Stomach (tissue), 9 donors: Measurements from ENCODE around the gene PRSS22. TPM values are rescaled to one million over a fixed set of nuclear protein-coding genes. Genes with fewer than 3 reads are reported as not detected.

Source experiments
- DNase-seq, 2 donors: peaks; one replicate each; pipeline versions ENCODE4 v3.0.0 to v3.0.0-alpha.2; 2013 to 2019
- H3K27ac ChIP-seq, 5 donors: fragments of 200-600 bp in 4 of 5; sonication (generic) in 4 of 5; one replicate each; pipeline ENCODE4 v1.5.1; 2013 to 2019; ENCODE audit warnings: mild to moderate bottlenecking in 1 of 5, moderate library complexity in 1 of 5
- H3K27me3 ChIP-seq, 3 donors: fragments of 200-600 bp; sonication (generic); one replicate each; pipeline ENCODE4 v1.5.1; 2017 to 2019; ENCODE audit warnings: mixed run types in 1 of 3
- H3K36me3 ChIP-seq, 4 donors: fragments of 200-600 bp; sonication (generic); 1 replicate in 3 of 4; 2 replicates in 1 of 4; pipeline ENCODE4 v1.5.1; 2016 to 2019
- H3K4me1 ChIP-seq, 4 donors: fragments of 200-600 bp; sonication (generic); one replicate each; pipeline ENCODE4 v1.5.1; 2016 to 2019
- H3K4me3 ChIP-seq, 4 donors: fragments of 200-600 bp; sonication (generic) in 3 of 4; one replicate each; pipeline ENCODE4 v1.5.1; 2016 to 2019; ENCODE audit warnings: mild to moderate bottlenecking in 1 of 4
- H3K9me3 ChIP-seq, 4 donors: fragments of 200-600 bp; sonication (generic); one replicate each; pipeline ENCODE4 v1.5.1; 2016 to 2019
- EP300 ChIP-seq: sonication (generic); formaldehyde crosslinking; IDR thresholded peaks from one replicate; pipeline ENCODE4 v1.6.1; 2017; ENCODE audit warnings: antibody characterized with exemption
- POLR2A ChIP-seq, 4 donors: fragments of 450-650 bp; IDR thresholded peaks; one replicate each; pipeline ENCODE4 v1.6.1; 2016; ENCODE audit warnings: antibody characterized with exemption in 4 of 4, control low read depth in 2 of 4, mild to moderate bottlenecking in 1 of 4, moderate library complexity in 1 of 4
- POLR2AphosphoS5 ChIP-seq, 3 donors: sonication (generic); formaldehyde crosslinking; IDR thresholded peaks; one replicate each; pipeline ENCODE4 v1.6.1; 2016; ENCODE audit warnings: antibody characterized with exemption in 3 of 3
- WGBS, 5 donors: extraction: QIAGEN DNeasy Blood & Tissue Kit in 3 of 5; methylation state at CpG; one replicate each; pipeline versions ENCODE4 v1.1.5 to v1.1.7; 2013 to 2018; 5-methylcytosine and 5-hydroxymethylcytosine counted together
- intact Hi-C: fragments of 100-400 bp; cut with DNase I; formaldehyde crosslinking; loops from one replicate; pipeline ENCODE4 v1.15.1; 2023; ENCODE audit warnings: low total_unique reads
- polyA plus RNA-seq, 3 donors: library from polyadenylated mRNA; stranded (reverse); fragments of 200-250 nt; gene quantifications; one replicate each; pipeline ENCODE4 v1.2.3, GENCODE V29; 2013
- total RNA-seq, 5 donors: library from RNA; depleted of rRNA; stranded (reverse); fragments of >200 nt; gene quantifications; one replicate each; pipeline versions ENCODE4 v1.1.0 to v1.2.3, GENCODE V29; 2014 to 2016
- TF ChIP-seq, protein P1 (sequence below), 7 experiments: fragments of 450-650 bp in 4 of 7; fragments of 200-600 bp in 3 of 7; sonication (generic) in 3 of 7; IDR thresholded peaks; one replicate each; pipeline ENCODE4 v1.5.1; 2016 to 2019; ENCODE audit warnings: antibody characterized with exemption in 7 of 7, control low read depth in 2 of 7, mild to moderate bottlenecking in 1 of 7
- donor health status: healthy with polysubstance abuse.
- donor health status: Bipolar disorder and iron deficiency.
- donor health status: healthy.

The PRSS22 gene
- total and polyA plus RNA-seq, 8 donors, result 1.8 to 62.2 (median 10.3) TPM; not detected in 1

DNA sequence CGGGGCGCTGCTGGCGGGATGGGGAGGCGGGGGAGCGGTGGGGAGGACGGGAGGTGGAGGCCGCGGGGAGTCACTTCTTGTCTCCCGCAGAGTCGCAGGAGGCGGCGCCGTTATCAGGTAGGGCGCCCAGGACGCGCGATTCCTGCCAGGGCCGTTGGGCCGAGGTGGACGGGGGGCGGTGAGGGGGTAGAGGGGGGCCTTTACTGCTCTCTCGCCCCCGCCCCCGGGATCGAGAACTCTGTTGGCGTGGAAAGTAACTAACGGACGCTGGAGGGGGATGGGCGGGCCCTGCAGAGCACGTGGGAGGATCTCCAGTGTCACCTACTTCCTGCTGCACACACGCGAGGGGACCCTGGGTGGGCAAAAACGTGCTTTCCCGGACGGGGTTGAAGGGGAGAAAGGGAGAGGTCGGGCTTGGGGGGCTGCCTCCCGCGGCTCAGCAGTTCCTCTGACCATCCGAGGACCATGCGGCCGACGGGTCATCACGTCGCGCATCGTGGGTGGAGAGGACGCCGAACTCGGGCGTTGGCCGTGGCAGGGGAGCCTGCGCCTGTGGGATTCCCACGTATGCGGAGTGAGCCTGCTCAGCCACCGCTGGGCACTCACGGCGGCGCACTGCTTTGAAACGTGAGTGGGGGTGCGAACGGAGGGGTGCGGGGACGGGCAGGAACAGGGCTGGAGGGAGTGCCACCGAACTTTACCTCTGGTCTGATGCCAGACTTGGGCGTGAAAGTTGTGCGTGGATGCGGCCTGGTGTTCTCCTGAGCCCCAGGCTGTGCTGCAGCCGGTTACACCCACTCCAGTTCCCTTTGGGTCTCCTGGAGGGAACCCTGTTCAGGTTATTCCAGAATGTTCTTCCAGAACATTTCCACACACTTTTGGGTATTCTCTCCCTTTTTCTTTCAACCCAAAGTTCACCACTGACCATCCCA is 40.4 kb downstream of the PRSS22 start:
- H3K27ac ChIP-seq, result no peak overlapping the region
- no peak for DNase-seq
- H3K4me1 ChIP-seq, result no peaks in the 10 kb centered on the region
- H3K4me3 ChIP-seq, result peak overlapping the region in 1 of 4 donors; percentile 3
- no peaks in the 10 kb centered on the region for H3K36me3 ChIP-seq
- peaks cover 0 to 81% (median 3%) of the 10 kb centered on the region in 3 donors for H3K27me3 ChIP-seq
- WGBS, 5 donors, result 61 to 75% (median 72%) methylated on average over 48 to 68 of the region's 68 CpGs
- TF ChIP-seq, protein P1, sequence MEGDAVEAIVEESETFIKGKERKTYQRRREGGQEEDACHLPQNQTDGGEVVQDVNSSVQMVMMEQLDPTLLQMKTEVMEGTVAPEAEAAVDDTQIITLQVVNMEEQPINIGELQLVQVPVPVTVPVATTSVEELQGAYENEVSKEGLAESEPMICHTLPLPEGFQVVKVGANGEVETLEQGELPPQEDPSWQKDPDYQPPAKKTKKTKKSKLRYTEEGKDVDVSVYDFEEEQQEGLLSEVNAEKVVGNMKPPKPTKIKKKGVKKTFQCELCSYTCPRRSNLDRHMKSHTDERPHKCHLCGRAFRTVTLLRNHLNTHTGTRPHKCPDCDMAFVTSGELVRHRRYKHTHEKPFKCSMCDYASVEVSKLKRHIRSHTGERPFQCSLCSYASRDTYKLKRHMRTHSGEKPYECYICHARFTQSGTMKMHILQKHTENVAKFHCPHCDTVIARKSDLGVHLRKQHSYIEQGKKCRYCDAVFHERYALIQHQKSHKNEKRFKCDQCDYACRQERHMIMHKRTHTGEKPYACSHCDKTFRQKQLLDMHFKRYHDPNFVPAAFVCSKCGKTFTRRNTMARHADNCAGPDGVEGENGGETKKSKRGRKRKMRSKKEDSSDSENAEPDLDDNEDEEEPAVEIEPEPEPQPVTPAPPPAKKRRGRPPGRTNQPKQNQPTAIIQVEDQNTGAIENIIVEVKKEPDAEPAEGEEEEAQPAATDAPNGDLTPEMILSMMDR (IDR thresholded peaks at IDR 0.05), result no peak
- TF ChIP-seq EP300 (no peak), POLR2AphosphoS5 (IDR thresholded peaks at IDR 0.05) (no peak), POLR2A (IDR thresholded peaks at IDR 0.05) (no peak)
- no peaks in the 10 kb centered on the region for H3K9me3 ChIP-seq
- intact Hi-C loops, result no loop called here

DNA sequence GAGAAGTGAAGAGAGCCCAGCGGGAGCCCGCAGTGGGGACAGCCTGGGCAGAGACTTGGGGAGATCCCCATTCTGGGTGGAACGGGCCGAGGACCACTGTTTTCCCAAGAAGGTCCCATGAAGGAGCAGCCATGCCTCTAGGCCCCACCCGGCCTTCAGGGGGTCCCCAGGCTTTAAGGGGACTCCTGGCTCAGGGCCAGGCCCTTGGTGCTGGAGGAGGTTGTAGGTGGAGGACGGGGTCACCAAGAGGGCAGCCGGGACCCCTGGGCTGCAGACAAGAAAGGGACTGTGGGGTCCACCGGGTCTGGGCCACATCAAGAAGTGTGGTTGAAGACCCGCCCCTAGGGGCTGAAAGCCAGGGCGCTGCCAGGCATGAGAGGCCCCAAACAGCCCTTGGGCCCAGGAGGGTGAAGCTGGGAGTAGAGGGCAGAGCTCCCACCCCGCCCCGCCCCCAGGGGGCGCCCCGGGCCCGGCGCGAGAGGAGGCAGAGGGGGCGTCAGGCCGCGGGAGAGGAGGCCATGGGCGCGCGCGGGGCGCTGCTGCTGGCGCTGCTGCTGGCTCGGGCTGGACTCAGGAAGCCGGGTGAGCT is 41.1 kb downstream of the PRSS22 start, which contains the start of gene PRSS21:
TSS of gene PRSS21 (plus strand) at position 487 of the 589 bp plus-strand sequence. CDS start at position 519, 32 bp downstream.
- Histone ChIP-seq H3K9me3 (no peaks in the 10 kb centered on the region), H3K36me3 (no peaks in the 10 kb centered on the region), H3K27me3 (peaks cover 0 to 83% (median 3%) of the 10 kb centered on the region in 3 donors), H3K4me1 (peaks cover 0 to 2% (median 0%) of the 10 kb centered on the region in 4 donors), H3K27ac (no peak within 1 kb of the TSS), H3K4me3 (peak within 1 kb of the TSS in 1 of 4 donors; percentile 3)
- TF ChIP-seq, protein P1 (IDR thresholded peaks at IDR 0.05), result peak in 1 of 7 experiments; percentile 26
- no peak for TF ChIP-seq POLR2AphosphoS5 (IDR thresholded peaks at IDR 0.05)
- no peak for DNase-seq
- intact Hi-C loops, result no loop called here
- WGBS, 5 donors, result 62 to 88% (median 68%) methylated on average over 10 to 28 of the region's 28 CpGs

DNA sequence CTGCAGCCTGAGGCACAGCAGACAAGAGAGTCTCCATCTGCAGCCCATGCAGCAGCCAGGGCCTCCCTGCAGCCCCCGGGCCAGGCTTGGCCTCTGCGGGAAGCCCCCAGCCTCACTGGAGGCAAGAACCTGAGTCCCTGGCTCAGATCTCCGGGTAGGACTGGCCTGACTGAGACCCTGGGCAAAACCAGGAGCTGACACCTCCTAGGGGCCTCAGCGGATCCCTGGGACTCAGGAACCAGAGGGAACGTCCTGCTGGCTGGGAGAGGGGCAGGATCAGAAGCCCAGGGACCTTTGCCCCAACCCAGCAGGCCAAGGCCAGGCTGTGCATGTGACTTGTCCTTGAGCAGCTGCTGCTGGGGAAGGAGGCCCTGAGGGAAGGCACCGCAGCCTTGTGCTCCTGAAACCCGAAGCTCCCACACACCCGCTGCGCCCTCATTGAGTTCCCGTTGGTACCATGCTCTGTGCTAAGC is 42.6 kb downstream of the PRSS22 start:
- Histone ChIP-seq H3K4me3 (no peak overlapping the region), H3K4me1 (peaks cover 0 to 7% (median 0%) of the 10 kb centered on the region in 4 donors), H3K36me3 (no peaks in the 10 kb centered on the region), H3K27ac (no peak overlapping the region), H3K27me3 (peaks cover 0 to 81% (median 3%) of the 10 kb centered on the region in 3 donors), H3K9me3 (no peaks in the 10 kb centered on the region)
- TF ChIP-seq, protein P1 (IDR thresholded peaks at IDR 0.05), result no peak
- TF ChIP-seq EP300 (no peak), POLR2AphosphoS5 (IDR thresholded peaks at IDR 0.05) (no peak), POLR2A (IDR thresholded peaks at IDR 0.05) (no peak)
- intact Hi-C loops, result no loop called here
- DNase-seq, result no peak
- 78 to 89% (median 87%) methylated on average over 7 to 10 of the region's 10 CpGs for WGBS, 5 donors

DNA sequence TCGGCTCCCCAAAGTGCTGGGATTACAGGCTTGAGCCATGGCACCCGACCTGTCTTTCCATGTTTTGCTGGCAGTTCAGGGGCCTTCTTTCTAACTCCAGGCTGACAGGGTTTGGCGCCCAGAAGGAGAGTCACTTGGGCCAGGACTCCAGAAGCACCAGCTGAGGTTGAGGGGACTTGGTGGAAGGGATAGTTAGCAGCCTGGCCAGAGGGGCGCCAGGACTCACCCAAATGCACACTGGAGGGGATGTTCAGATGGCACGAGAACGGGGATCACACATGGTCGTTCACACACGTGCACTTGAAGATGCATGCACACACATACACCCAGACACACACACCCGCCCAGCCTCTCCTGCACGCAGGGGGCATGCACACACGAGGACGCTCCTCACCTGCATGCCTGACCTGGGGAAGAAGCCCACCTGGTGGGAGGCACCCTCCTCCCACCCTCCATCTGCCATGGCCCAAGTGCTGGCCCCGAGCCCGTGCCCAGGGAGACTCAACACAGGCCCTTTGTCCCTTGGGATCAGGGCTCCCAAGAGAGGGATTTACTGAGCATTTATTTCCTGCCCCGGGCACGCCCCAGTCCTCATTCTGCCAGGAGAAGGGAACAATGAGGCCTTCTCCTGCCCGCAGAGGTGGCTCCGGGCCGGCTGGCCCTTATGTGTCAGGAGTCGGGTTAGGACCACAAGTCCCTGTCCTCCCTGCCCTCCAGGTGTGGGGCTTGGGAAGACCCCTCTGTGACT is 43.2 kb downstream of the PRSS22 start:
- Histone ChIP-seq H3K9me3 (no peaks in the 10 kb centered on the region), H3K4me1 (peaks cover 0 to 7% (median 0%) of the 10 kb centered on the region in 4 donors), H3K4me3 (no peak overlapping the region), H3K36me3 (no peaks in the 10 kb centered on the region), H3K27ac (no peak overlapping the region), H3K27me3 (peaks cover 0 to 81% (median 0%) of the 10 kb centered on the region in 3 donors)
- intact Hi-C loops, result no loop called here
- DNase-seq, result no peak
- TF ChIP-seq POLR2A (IDR thresholded peaks at IDR 0.05), result no peak
- TF ChIP-seq POLR2AphosphoS5 (IDR thresholded peaks at IDR 0.05), result no peak
- no peak for TF ChIP-seq EP300
- TF ChIP-seq, protein P1 (IDR thresholded peaks at IDR 0.05), result no peak
- WGBS, 5 donors, result 79 to 86% (median 80%) methylated on average over 17 to 20 of the region's 20 CpGs
